ENCODE measurements around the gene TMC1.
"Not testable (repeated sequence)": the region's sequence is repeated elsewhere in the genome, so short reads cannot be mapped to it uniquely, and the experiment has no call there.

TMC1 gene

GRCh38 chr9:72494051-72494450 lies 27.4 kb upstream of the TMC1 start:
- Histone ChIP-seq H3K4me2 (ENCODE audit: low read length) (no peak overlapping the region), H3K9ac (no peak overlapping the region), H3K36me3 (ENCODE audit: control insufficient read depth, insufficient read depth, low read length) (no peaks in the 10 kb centered on the region), H3K27ac (no peak overlapping the region), H2AFZ (no peak overlapping the region), H3K9me3 (ENCODE audit: control insufficient read depth, low read length) (no peaks in the 10 kb centered on the region), H3K27me3 (ENCODE audit: control insufficient read depth, insufficient read depth, low read length) (no peaks in the 10 kb centered on the region), H3K4me3 (ENCODE audit: low read depth, low read length) (no peak overlapping the region), H3K4me1 (no peaks in the 10 kb centered on the region), H3K79me2 (no peaks in the 10 kb centered on the region)
- TF ChIP-seq CTCF (IDR thresholded peaks at IDR 0.05) = no peak

GRCh38 chr9:72497447-72498046 lies 23.9 kb upstream of the TMC1 start:
- no peak overlapping the region for H3K9ac ChIP-seq
- H2AFZ ChIP-seq = no peak overlapping the region
- H3K4me3 ChIP-seq (ENCODE audit: low read depth, low read length) = no peak overlapping the region
- no peak overlapping the region for H3K4me2 ChIP-seq (ENCODE audit: low read length)
- no peaks in the 10 kb centered on the region for H3K36me3 ChIP-seq (ENCODE audit: control insufficient read depth, insufficient read depth, low read length)
- H3K79me2 ChIP-seq = no peaks in the 10 kb centered on the region
- H3K27me3 ChIP-seq (ENCODE audit: control insufficient read depth, insufficient read depth, low read length) = no peaks in the 10 kb centered on the region
- no peaks in the 10 kb centered on the region for H3K4me1 ChIP-seq
- no peaks in the 10 kb centered on the region for H3K9me3 ChIP-seq (ENCODE audit: control insufficient read depth, low read length)
- no peak overlapping the region for H3K27ac ChIP-seq
- TF ChIP-seq CTCF (IDR thresholded peaks at IDR 0.05) = no peak

DNA sequence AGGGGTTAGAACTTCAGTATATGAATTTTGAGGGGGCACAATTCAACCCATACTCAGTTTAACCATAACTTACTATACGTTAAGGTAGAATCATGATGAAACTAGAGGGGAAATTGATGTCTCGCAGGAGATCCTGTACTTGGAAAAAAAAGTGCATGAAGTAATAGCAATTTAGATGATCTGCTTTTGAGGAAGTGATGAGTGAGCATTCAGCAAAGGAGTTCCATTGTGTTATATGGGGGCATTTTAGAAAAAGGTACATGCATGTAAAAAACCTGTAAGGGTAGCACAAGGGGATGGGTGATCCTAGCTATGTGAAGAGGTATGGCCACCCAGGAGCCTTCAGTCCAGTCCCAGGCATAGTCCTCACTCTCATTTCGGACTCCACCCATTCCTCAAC lies 14.8 kb upstream of the TMC1 start:
- Histone ChIP-seq H3K79me2 (no peaks in the 10 kb centered on the region), H3K36me3 (ENCODE audit: control insufficient read depth, insufficient read depth, low read length) (no peaks in the 10 kb centered on the region), H3K4me2 (ENCODE audit: low read length) (no peak overlapping the region), H3K27me3 (ENCODE audit: control insufficient read depth, insufficient read depth, low read length) (no peaks in the 10 kb centered on the region), H3K9ac (no peak overlapping the region), H3K4me1 (no peaks in the 10 kb centered on the region), H3K4me3 (ENCODE audit: low read depth, low read length) (no peak overlapping the region), H3K27ac (no peak overlapping the region), H2AFZ (no peak overlapping the region), H3K9me3 (ENCODE audit: control insufficient read depth, low read length) (no peaks in the 10 kb centered on the region)
- no peak for TF ChIP-seq CTCF (IDR thresholded peaks at IDR 0.05)

DNA sequence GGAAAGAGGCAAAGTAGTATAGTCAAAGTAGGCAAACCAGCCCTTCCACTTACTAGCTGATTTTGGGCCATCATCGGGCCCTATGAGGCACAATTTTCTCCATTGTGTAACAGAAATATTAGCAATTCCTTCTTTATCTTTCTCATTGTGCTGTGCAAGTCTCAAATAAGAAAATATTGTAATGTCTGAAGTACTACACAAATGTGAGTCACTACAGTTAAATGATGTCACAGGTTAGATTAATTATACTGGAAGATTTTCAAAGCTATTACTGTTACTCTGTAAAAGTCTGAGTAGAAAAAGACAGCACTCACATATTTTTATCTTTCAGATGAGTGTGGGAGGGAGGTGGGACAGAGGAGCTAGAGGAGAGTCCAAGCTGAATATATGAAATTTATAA lies 12.4 kb upstream of the TMC1 start:
- Histone ChIP-seq H3K27me3 (ENCODE audit: control insufficient read depth, insufficient read depth, low read length) (no peaks in the 10 kb centered on the region), H3K27ac (no peak overlapping the region), H2AFZ (peak overlapping the region; percentile 60), H3K4me2 (ENCODE audit: low read length) (no peak overlapping the region), H3K4me3 (ENCODE audit: low read depth, low read length) (no peak overlapping the region), H3K9ac (no peak overlapping the region), H3K36me3 (ENCODE audit: control insufficient read depth, insufficient read depth, low read length) (no peaks in the 10 kb centered on the region), H3K9me3 (ENCODE audit: control insufficient read depth, low read length) (no peaks in the 10 kb centered on the region), H3K4me1 (no peaks in the 10 kb centered on the region), H3K79me2 (no peaks in the 10 kb centered on the region)
- TF ChIP-seq CTCF (IDR thresholded peaks at IDR 0.05) = no peak

DNA sequence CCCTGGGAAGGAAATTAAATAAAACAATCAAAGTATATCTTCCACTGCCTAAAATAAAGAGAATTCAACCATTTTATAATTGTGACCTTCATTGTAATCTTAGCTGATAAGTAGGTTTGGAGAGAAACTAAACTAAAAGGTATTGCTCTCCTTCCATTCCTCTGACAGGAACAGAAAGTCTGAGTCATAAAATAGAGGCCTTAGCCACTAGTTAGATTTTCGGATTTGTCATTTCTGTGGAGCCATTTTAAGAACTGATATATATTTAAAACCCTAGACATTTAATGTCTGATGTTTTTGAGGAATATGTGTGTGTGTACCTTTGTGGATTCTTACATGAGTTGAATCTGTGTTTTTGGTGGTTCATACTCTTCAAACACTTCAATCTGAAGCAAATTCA lies 11.8 kb upstream of the TMC1 start:
- no peaks in the 10 kb centered on the region for H3K79me2 ChIP-seq
- no peak for TF ChIP-seq CTCF (IDR thresholded peaks at IDR 0.05)
- H3K4me2 ChIP-seq (ENCODE audit: low read length) = no peak overlapping the region
- no peaks in the 10 kb centered on the region for H3K27me3 ChIP-seq (ENCODE audit: control insufficient read depth, insufficient read depth, low read length)
- H3K4me1 ChIP-seq = no peaks in the 10 kb centered on the region
- no peak overlapping the region for H3K4me3 ChIP-seq (ENCODE audit: low read depth, low read length)
- no peak overlapping the region for H3K27ac ChIP-seq
- H3K9ac ChIP-seq = no peak overlapping the region
- no peaks in the 10 kb centered on the region for H3K9me3 ChIP-seq (ENCODE audit: control insufficient read depth, low read length)
- peak overlapping the region; percentile 60 for H2AFZ ChIP-seq
- H3K36me3 ChIP-seq (ENCODE audit: control insufficient read depth, insufficient read depth, low read length) = no peaks in the 10 kb centered on the region

- H3K79me2 ChIP-seq; H3K4me3 ChIP-seq (ENCODE audit: low read depth, low read length); H3K36me3 ChIP-seq (ENCODE audit: control insufficient read depth, insufficient read depth, low read length); H3K9ac ChIP-seq; H3K4me2 ChIP-seq (ENCODE audit: low read length); H2AFZ ChIP-seq; H3K4me1 ChIP-seq; H3K9me3 ChIP-seq (ENCODE audit: control insufficient read depth, low read length); H3K27ac ChIP-seq; H3K27me3 ChIP-seq (ENCODE audit: control insufficient read depth, insufficient read depth, low read length): not testable (repeated sequence)
Observed at GRCh38 chr9:72521011-72521410, 397 bp upstream of the TMC1 start.

Data from parathyroid adenoma (tissue), 2 donors.